ENCODE results near the gene PTPN6.

The PTPN6 gene

DNA sequence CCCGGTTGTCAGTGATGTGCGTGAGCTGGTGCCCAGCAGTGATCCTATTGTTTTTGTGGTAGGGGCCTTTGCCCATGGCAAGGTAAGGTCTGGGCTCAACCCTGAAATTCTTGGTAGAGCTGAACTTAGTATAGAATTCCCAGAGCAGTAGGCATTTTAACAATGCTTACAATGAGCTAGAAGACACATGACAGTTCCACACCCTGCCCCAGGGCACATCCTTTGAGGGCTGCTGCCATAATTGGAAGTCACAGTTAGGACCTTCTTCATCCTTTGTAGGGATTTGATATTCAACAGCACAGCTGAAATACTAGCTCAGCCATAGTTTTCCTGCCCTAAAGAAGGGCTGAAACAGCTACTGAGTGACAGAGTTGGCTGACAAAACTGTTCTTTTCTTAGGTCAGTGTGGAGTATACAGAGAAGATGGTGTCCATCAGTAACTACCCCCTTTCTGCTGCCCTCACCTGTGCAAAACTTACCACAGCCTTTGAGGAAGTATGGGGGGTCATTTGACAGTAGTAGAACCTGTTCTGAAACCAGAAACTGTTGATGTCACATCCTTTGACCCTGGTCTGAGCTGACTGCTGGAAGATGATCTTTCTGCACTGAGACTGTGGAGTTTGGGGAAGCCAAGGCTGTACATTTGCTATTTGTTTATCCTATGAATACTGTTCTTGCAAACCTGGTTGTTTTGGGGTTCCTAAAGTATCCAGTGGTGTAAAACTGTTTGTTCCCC is 24.3 kb downstream of the PTPN6 start:
- no peak for DNase-seq

- no peak for DNase-seq
These were observed 26.5 kb downstream of the PTPN6 start for GRCh38 chr12:6977653-6978052.

- no peak for DNase-seq
These were observed 27.0 kb downstream of the PTPN6 start for GRCh38 chr12:6978188-6978587.

DNA sequence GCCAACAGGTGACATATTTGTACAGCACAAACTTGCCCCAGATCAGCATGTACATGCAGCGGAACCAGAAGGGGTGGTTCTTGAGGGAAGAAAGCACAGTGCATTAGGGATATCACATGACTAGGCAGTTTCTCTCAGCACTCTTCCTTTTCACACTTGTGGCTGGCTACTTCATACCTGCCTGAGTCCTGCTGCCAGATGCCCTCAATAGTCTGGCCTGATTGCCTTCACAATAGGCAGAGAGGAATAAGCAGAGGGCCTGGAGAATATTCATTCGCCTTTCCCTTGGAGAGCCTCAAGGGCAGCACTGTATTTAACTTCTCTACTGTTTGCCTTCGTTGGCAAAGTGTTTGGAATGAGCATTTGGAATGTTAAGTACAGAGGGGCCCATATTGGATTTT is 27.5 kb downstream of the PTPN6 start:
- DNase-seq, result no peak

GRCh38 chr12:6979021-6979420 is 27.9 kb downstream of the PTPN6 start:
- no peak for DNase-seq

DNA sequence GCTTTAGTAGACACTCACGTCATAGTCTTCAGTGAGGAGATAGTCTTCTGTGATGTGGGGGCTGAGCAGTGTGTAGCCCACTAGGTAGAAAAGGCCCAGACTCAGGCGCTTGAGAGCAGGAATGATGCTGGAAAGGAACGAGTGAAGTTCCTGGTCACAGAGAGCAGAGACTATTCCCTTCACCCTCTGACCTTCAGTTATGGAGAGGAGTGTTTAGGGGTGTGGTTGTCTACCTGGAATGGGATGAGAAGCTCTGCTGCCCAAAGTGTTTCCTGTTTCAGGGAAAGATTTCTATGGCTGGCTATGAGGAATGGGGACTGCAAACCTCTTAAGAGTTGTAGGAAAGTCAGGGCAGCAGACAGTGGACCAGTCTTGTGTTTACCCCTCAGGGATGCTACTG is 28.3 kb downstream of the PTPN6 start:
- no peak for DNase-seq

DNA sequence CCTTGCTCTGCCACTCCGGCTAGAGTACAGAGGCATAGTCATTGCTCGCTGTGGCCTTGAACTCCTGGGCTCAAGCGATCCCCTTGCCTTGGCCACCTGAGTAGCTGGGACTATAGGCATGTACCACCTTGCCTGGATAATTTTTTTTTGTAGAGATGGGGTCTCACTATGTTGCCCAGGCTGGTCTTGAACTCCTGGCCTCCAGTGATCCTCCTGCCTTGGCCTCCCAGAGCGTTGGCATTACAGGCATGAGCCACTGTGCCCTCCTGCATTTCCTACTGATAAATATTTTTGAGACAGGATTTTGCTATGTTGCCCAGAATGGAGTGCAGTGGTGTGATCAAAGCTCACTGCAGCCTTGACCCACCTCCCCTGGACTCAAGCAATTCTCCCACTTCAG is 28.9 kb downstream of the PTPN6 start:
- DNase-seq, result no peak

DNA sequence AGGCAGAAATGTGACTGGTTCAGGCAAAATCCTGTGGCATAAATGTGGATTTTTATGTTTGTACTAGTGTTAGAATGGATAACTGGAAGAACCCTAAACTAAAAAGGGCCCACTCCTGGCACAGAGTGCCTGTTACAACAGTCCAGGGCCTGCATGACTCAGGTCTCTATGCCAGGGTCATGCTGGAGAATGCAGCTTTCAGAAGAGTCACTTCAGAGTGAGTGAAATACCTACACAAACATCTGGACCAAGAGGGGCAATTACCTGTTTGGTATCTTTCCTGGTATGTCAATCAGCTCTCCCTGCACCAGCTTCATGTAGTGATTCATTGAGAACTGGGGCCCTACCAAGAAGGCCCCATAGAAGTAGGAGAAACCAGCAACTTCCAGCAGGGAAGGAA is 29.6 kb downstream of the PTPN6 start:
- DNase-seq, result no peak

DNA sequence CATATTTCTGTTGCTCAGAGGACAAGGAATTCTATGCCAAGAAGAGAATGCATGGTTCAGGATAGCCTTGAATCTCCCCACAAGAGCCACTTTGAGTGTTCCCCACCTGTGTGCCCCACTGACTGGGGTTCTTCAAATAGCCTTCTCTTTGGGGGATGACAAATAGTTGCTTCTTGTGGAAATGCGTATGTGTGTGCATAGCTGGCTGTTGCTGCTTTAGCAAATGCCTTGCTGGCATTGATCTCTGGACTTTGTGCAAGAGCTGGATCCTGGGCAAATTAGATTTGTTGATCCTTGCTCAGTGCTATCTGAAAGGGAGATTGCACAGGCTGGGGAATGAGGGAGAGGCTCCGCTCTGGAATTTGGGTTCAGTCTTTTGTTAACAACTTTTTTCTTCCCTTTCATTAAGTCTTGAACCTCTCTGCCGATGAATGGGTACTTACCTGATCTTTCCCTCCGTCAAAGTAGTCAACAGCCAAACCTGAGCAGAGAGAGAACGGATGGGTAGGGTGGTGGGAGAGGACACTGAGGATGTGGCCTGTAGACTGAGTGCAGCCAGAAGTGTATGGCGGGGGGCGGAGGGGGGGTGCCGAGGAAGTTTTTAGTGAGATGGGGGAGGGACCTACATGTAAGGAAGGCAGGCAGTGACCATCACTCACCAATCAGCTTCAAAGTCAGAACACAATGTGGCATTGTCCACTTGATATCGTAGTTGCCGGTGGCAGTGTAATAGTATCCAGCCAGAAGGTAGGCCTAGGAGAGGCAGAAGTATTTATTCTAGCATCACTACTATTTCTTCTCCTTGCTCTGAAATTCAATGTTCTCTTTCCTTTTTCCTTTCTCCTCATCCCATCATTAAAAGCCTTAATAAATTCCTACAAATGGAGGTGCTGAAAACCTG is 30.2 kb downstream of the PTPN6 start:
- DNase-seq, result no peak

- no peak for DNase-seq
These were observed 31.4 kb downstream of the PTPN6 start for GRCh38 chr12:6982532-6982931.

DNA sequence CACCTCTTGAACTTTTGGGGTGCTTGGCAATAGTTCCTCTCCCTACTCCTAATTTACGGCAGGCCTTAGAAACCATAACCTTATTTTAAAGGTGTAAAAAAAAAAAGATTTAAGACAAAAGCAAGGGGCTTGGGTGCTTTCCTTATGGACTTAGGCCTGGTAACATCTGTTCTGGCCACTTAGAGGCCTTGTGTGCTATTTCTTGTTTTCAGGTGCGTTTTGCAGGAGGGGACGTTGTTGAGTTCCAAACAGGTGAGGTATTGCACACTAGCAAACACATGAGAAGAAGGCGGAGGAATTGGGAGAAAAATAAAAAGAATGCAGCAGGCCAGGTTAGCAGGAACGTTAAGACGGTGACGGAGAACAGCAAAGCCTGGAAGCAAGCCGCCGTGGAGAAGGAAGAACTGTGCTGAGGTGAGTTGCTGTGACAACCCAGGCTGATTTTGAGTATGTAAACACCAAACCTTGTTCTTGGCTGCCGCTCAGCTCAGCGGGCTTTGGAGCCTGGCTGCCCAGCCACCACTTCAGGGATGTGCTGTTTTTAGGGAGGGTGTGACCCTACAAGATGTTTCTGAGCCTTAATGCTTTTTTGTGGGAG is 36.9 kb downstream of the PTPN6 start:
- DNase-seq, result no peak

DNA sequence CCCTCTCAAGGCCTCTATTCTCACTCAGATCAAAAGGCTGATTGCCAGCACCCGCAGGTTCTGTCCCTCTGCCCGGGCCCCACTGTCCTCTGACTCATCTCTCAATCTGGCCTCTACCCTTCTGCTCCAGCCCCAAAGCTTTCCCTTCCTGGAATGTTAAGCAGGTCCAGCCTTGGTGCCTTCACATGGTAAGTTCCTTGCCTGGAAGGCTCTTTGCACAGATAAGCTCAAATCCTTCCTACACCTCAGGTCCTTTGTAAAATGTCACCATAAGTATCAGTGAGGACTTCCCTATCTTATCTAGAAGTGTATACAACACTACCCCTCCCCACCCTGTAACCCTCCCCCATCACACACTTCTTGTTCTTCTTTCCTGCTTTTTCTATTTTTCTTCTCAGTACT is 44.9 kb downstream of the PTPN6 start:
- DNase-seq, result no peak

GRCh38 chr12:6998715-6999451 is 47.7 kb downstream of the PTPN6 start:
- DNase-seq, result no peak

GRCh38 chr12:7001921-7002591 is 50.9 kb downstream of the PTPN6 start:
- no peak for DNase-seq

DNA sequence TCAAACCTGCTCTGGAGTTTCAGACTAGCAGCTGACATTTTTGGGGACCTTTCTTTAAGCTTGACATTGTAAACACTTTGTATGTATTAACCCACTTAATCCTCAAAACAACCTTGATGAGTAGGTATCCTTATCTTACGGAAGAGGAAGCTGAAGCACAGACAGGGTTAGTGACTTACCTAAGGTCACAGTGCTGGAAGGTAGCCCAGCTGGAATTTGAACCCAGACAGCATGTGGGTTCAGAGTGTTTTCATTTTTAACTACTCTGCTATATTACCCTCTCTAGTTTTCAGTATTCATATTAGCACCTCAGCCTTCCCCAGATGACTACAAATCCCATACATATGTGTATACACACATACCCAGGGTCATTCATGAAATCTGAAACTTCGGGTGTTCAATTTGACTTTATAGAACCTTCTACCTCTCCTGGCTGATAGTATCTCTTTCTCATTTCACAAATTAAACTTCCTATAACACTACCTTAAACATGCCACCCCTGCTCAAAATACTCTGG is 53.2 kb downstream of the PTPN6 start:
- DNase-seq, result no peak

DNA sequence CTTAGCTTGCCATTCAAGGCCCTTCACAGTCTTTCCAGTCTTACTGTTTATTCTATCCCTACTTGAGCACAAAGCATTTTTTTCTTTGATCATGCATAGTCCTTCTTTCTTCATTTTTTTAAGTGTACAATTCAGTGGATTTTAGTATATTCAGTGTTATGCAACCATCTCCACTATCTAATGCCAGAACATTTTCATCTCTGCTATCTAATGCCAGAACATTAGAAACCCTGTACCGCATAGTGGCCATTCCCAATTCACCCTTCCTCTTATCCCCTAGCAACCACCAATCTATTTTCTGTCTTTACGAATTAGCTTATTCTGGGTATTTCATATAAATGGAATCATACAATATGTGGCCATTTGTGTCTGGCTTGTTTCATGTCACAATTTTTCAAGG is 53.7 kb downstream of the PTPN6 start:
- DNase-seq, result no peak

DNA sequence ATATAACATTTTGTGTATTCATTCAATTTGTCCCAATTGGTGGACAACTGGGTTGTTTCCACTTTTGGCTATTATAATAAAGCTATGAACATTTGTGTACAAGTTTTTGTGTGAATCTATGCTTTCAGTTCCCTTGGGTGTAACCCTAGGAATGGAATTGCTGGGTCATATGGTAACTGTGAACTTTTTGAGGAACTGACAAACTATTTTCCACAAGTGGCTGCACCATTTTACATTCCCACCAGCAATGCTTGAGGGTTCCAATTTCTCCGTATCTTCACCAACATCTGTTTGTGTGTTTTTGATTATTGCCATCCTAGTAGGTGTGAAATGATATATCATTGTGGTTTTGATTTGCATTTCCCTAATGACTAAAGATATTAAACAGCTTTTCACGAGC is 54.2 kb downstream of the PTPN6 start:
- DNase-seq, result no peak

DNA sequence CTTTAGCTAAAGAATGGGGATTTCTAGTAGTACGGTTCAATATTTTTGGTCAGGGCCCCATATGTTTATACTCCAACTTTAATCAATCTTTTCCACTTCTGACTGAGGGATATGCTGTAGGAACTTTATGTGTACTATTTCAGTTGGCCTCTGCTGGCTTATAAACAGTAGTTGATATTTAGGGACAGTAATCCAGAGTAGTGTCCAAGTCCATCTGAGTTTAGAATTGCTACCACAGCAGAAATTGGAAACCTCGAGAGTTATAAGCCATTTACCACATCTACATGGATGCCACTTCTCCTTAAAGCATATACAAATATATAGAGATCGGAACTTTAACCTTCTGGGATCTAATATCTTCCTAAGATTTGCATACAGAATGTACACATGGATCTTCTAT is 55.5 kb downstream of the PTPN6 start:
- no peak for DNase-seq

- no peak for DNase-seq
These were observed 57.7 kb downstream of the PTPN6 start for GRCh38 chr12:7008864-7009263.

- DNase-seq, result no peak
These were observed 58.4 kb downstream of the PTPN6 start for GRCh38 chr12:7009512-7009911.

Data from NCI-H2107 (cell line).